IMR-90 (cell line): ENCODE results near the gene CCP110. TPM values are rescaled to one million over a fixed set of nuclear protein-coding genes. Genes with fewer than 3 reads are reported as not detected.
A peak's percentile ranks its signal among the peaks of the same experiment; 100 is the strongest.

Experiments used
- ATAC-seq: fragments of 200-7000 bp; cut with Tn5 transposase; 2 replicates; pipeline ENCODE4 v1.9.1; 2020; ENCODE audit warnings: low read depth, mild to moderate bottlenecking, moderate library complexity
- BruUV-seq: library from RNA; stranded (reverse); fragments of 400-500 nt; replicated peaks from 2 replicates; lab custom pipeline; 2021; lab: Mats Ljungman, UMichigan
- CTCF ChIA-PET: fragments of 300-600 bp; formaldehyde crosslinking; extraction: SDS; loops from one replicate; lab custom pipeline; 2021; ENCODE audit warnings: antibody characterized with exemption; lab: Yijun Ruan, JAX
- POLR2A ChIA-PET: fragments of 300-600 bp; sonication (Branson Sonifier 250); formaldehyde crosslinking; loops from one replicate; lab custom pipeline; 2022; ENCODE audit warnings: antibody characterized with exemption; ENCODE audit not compliant: unreplicated experiment; lab: Charles Lee
- DNase-seq: peaks from one replicate; pipeline ENCODE4 v3.0.0; 2013
- H2AFZ ChIP-seq: replicated peaks from 2 replicates; pipeline ENCODE3; 2013; ENCODE audit warnings: low read length, mild to moderate bottlenecking; ENCODE audit not compliant: poor library complexity
- H2AK5ac ChIP-seq: 2 replicates; pipeline ENCODE4 v1.6.1; 2013; ENCODE audit warnings: low read depth, low read length, inconsistent platforms
- H2AK9ac ChIP-seq: replicated peaks from 2 replicates; pipeline ENCODE3; 2013; ENCODE audit warnings: mild to moderate bottlenecking, low read depth, low read length, moderate library complexity; ENCODE audit not compliant: poor library complexity
- H2BK120ac ChIP-seq: 2 replicates; pipeline ENCODE4 v1.6.1; 2013; ENCODE audit warnings: low read depth, low read length, inconsistent platforms
- H2BK15ac ChIP-seq: 3 replicates; pipeline ENCODE4 v1.6.1; 2013; ENCODE audit warnings: low read depth, low read length, inconsistent platforms
- H2BK20ac ChIP-seq: 2 replicates; pipeline ENCODE4 v1.6.1; 2013; ENCODE audit warnings: low read depth, mild to moderate bottlenecking, inconsistent platforms, low read length, moderate library complexity
- H2BK5ac ChIP-seq: 2 replicates; pipeline ENCODE4 v1.6.1; 2013; ENCODE audit warnings: mild to moderate bottlenecking, low read depth, low read length, inconsistent platforms; ENCODE audit not compliant: poor library complexity, severe bottlenecking
- H3K14ac ChIP-seq: replicated peaks from 2 replicates; pipeline ENCODE4 v1.6.1; 2013; ENCODE audit warnings: low read depth, low read length, inconsistent platforms
- H3K18ac ChIP-seq: 2 replicates; pipeline ENCODE4 v1.6.1; 2013; ENCODE audit warnings: low read depth, low read length, control low read depth
- H3K23ac ChIP-seq: 2 replicates; pipeline ENCODE4 v1.6.1; 2013; ENCODE audit warnings: low read depth, low read length, inconsistent platforms
- H3K27ac ChIP-seq: 2 replicates; pipeline ENCODE4 v1.5.1; 2013; ENCODE audit warnings: mild to moderate bottlenecking, control low read depth, low read length; ENCODE audit not compliant: insufficient read depth
- H3K27me3 ChIP-seq: 2 replicates; pipeline ENCODE4 v1.6.1; 2013; ENCODE audit warnings: low read length; ENCODE audit not compliant: control insufficient read depth, insufficient read depth
- H3K36me3 ChIP-seq: 2 replicates; pipeline ENCODE4 v1.6.1; 2013; ENCODE audit warnings: low read length, mixed read lengths; ENCODE audit not compliant: control insufficient read depth, insufficient read depth
- H3K4ac ChIP-seq: 2 replicates; pipeline ENCODE4 v1.6.1; 2013; ENCODE audit warnings: low read depth, low read length, inconsistent platforms
- H3K4me1 ChIP-seq: 2 replicates; pipeline ENCODE4 v1.6.1; 2013; ENCODE audit warnings: low read length, mixed read lengths; ENCODE audit not compliant: control insufficient read depth, insufficient read depth
- H3K4me2 ChIP-seq: 2 replicates; pipeline ENCODE4 v1.6.1; 2013; ENCODE audit warnings: low read depth, mild to moderate bottlenecking, control low read depth, low read length, moderate library complexity
- H3K4me3 ChIP-seq: 2 replicates; pipeline ENCODE4 v1.5.1; 2013; ENCODE audit warnings: low read depth, mild to moderate bottlenecking, control low read depth, low read length, moderate library complexity; ENCODE audit not compliant: insufficient read depth
- H3K56ac ChIP-seq: 2 replicates; pipeline ENCODE4 v1.6.1; 2013; ENCODE audit warnings: low read length, inconsistent platforms; ENCODE audit not compliant: insufficient read depth; ENCODE audit errors: extremely low read depth
- H3K79me1 ChIP-seq, 2 experiments: 2 replicates each; pipeline ENCODE4 v1.6.1; 2013; ENCODE audit warnings: low read length in 2 of 2, inconsistent platforms in 1 of 2, low read depth in 1 of 2
- H3K9ac ChIP-seq: 2 replicates; pipeline ENCODE4 v1.6.1; 2013; ENCODE audit warnings: low read depth, low read length, control low read depth
- H3K9me1 ChIP-seq: 2 replicates; pipeline ENCODE4 v1.6.1; 2013; ENCODE audit warnings: low read length, inconsistent platforms; ENCODE audit not compliant: insufficient read depth
- H3K9me3 ChIP-seq: 2 replicates; pipeline ENCODE4 v1.6.1; 2013; ENCODE audit warnings: low read length; ENCODE audit not compliant: control insufficient read depth, insufficient read depth
- H4K20me1 ChIP-seq: 2 replicates; pipeline ENCODE4 v1.6.1; 2013; ENCODE audit warnings: low read length, inconsistent platforms; ENCODE audit not compliant: insufficient read depth
- H4K5ac ChIP-seq: 2 replicates; pipeline ENCODE4 v1.6.1; 2013; ENCODE audit warnings: mild to moderate bottlenecking, low read depth, low read length, control low read depth
- H4K8ac ChIP-seq, 2 experiments: 2 replicates each; pipeline ENCODE4 v1.6.1; 2013; ENCODE audit warnings: low read depth in 2 of 2, low read length in 2 of 2, control low read depth in 1 of 2, inconsistent platforms in 1 of 2
- H4K91ac ChIP-seq: 2 replicates; pipeline ENCODE4 v1.6.1; 2013; ENCODE audit warnings: low read depth, low read length, inconsistent platforms; ENCODE audit not compliant: insufficient read depth
- FOS ChIP-seq: fragments of 150-350 bp; IDR thresholded peaks from 2 replicates; pipeline ENCODE4 v1.6.1; 2016; ENCODE audit warnings: low read depth, low read length
- MAFK ChIP-seq: IDR thresholded peaks from 2 replicates; pipeline ENCODE4 v1.6.1; 2012; ENCODE audit warnings: low read depth, low read length, improper control_type of control experiment
- MAZ ChIP-seq: IDR thresholded peaks from 2 replicates; pipeline ENCODE4 v1.6.1; 2012; ENCODE audit warnings: low read depth, mild to moderate bottlenecking, low read length, improper control_type of control experiment, moderate library complexity, borderline replicate concordance
- NFE2L2 ChIP-seq: fragments of 150-350 bp; IDR thresholded peaks from 2 replicates; pipeline ENCODE4 v1.6.1; 2016; ENCODE audit warnings: low read depth, mild to moderate bottlenecking, low read length
- POLR2A ChIP-seq: IDR thresholded peaks from 2 replicates; pipeline ENCODE4 v1.6.1; 2012; ENCODE audit warnings: mild to moderate bottlenecking, low read depth, low read length
- RAD21 ChIP-seq: IDR thresholded peaks from 2 replicates; pipeline ENCODE4 v1.6.1; 2012; ENCODE audit warnings: low read length, improper control_type of control experiment
- RCOR1 ChIP-seq: IDR thresholded peaks from 2 replicates; pipeline ENCODE4 v1.6.1; 2012; ENCODE audit warnings: mild to moderate bottlenecking, low read length, improper control_type of control experiment; ENCODE audit not compliant: insufficient replicate concordance
- WGBS, 2 experiments: methylation state at CpG; one replicate each; pipeline versions ENCODE4 v1.1.5 to v1.1.7; 2013; ENCODE audit warnings: missing lambda C conversion rate in 2 of 2; ENCODE audit not compliant: insufficient read length in 1 of 2; ENCODE audit errors: extremely low coverage in 2 of 2; 5-methylcytosine and 5-hydroxymethylcytosine counted together
- dilution Hi-C: fragments of 300-500 bp; cut with HindIII; formaldehyde crosslinking; loops from one replicate; pipeline ENCODE4 v1.14.3; 2018; ENCODE audit warnings: low sequenced_read_pairs; ENCODE audit not compliant: unreplicated experiment
- in situ Hi-C: fragments of 300-500 bp; cut with MboI; formaldehyde crosslinking; loops from 3 replicates; pipeline ENCODE4 v1.14.3; 2019; ENCODE audit warnings: low sequenced_read_pairs, inconsistent platforms, mixed read lengths
- intact Hi-C: fragments of 100-400 bp; cut with micrococcal nuclease; formaldehyde crosslinking; loops from 2 replicates; pipeline ENCODE4 v1.10.0; 2022
- polyA plus RNA-seq, 3 experiments: library from polyadenylated mRNA; depleted of rRNA; stranded (reverse); fragments of >200 nt; gene quantifications; 2 replicates each; pipeline ENCODE4 v1.2.3, GENCODE V29; 2012; ENCODE audit warnings: low replicate concordance in 1 of 3
- total RNA-seq: library from RNA; depleted of rRNA; stranded (reverse); fragments of >200 nt; gene quantifications from 2 replicates; pipeline ENCODE4 v1.2.3, GENCODE V29; 2012

The CCP110 gene
- total and polyA plus RNA-seq, 2 of the 4 experiments (the other 2 are of a cell fraction) = 4.7 to 7.7 TPM

DNA sequence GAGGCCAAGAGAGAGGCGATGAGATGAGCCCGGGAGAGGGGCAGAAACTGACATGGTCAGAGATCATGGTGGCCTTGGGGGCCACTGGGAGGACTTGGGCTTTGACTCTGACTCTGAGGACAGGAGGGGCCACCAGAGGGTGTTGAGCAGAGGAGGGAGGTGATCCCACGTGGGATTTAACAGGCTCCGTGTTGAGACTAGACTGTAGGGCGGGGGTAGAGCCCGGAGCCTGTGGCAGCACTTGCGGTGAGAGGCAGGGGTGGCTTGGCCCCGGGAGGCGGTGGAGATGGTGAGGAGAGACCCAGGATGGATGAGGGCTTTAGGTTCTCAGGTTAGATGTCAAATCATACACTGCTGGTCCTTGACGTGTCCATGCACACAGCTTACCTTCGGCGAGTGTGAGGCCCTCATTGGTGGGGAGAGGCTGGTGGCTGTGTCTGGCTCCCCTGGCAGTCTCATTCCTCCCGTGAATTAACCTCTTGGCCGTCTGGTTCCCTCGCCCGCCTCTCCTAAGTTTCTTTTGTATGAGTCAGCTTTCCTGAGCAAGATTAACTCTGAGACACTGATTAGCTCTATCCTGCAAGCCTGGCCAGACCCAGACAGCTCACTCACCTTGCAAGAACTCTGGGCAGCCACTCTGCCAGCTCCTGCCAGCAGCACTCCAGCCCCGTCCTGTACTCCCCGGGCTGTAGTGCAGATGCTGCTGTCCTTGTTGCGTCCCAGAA is 71.5 kb downstream of the CCP110 start:
- peak; percentile 90 for ATAC-seq

More for the DNA sequence above, 71.5 kb downstream of the CCP110 start:
- no TSS peak for BruUV-seq
- Histone ChIP-seq H3K4me3 (no peak overlapping the region), H3K79me1 (peaks cover 0 to 7% of the 10 kb centered on the region in 2 experiments; a peak in 2 of 4 replicates), H2AK9ac (peak overlapping the region; percentile 80), H2AK5ac (no peak overlapping the region), H3K9me1 (peaks cover 8% of the 10 kb centered on the region; the same call in 1 of the 2 replicates), H2BK15ac (no peak overlapping the region; the same call in 2 of the 3 replicates), H4K91ac (peak overlapping the region; percentile 25; the same call in 1 of the 2 replicates), H4K20me1 (peaks cover 4% of the 10 kb centered on the region), H2AFZ (peak overlapping the region; percentile 51), H2BK120ac (peak overlapping the region; percentile 55), H4K8ac (no peak overlapping the region), H3K18ac (no peak overlapping the region), H3K4me1 (peaks cover 9% of the 10 kb centered on the region), H3K36me3 (peaks cover 23% of the 10 kb centered on the region), H3K14ac (no peak overlapping the region), H3K56ac (no peak overlapping the region), H2BK20ac (peak overlapping the region; percentile 40; the same call in 1 of the 2 replicates), H3K23ac (no peak overlapping the region), H2BK5ac (peak overlapping the region; percentile 43), H3K4ac (peak overlapping the region; percentile 73), H3K9ac (no peak overlapping the region), H3K4me2 (no peak overlapping the region), H3K9me3 (no peaks in the 10 kb centered on the region), H3K27me3 (no peaks in the 10 kb centered on the region), H4K5ac (no peak overlapping the region), H3K27ac (no peak overlapping the region)
- TF ChIP-seq NFE2L2 (no peak), MAZ (no peak), POLR2A (no peak), RAD21 (no peak), MAFK (peak; percentile 53; the same call in 1 of the 2 replicates), RCOR1 (no peak), FOS (peak; percentile 63)
- ChIA-PET CTCF (interaction anchor here (1.0 to 1.8 kb wide), 2 partner anchors 8 to 12 kb away, joined by 3 to 12 read pairs; no protein-coding TSS in a partner anchor), POLR2A (no interaction called here)
- in situ Hi-C loops (no loop called here), dilution Hi-C loops (no loop called here), intact Hi-C loops (no loop called here)
- peak; percentile 83 for DNase-seq
- 65% methylated on average over 6 of the region's 19 CpGs; no CpG with 5 or more reads in 1 of the 2 experiments for WGBS, 2 experiments
